HG03432 (cell line): ENCODE measurements around the gene DZANK1.
"Not testable (repeated sequence)": the region's sequence is repeated elsewhere in the genome, so short reads cannot be mapped to it uniquely, and the experiment has no call there.

Source experiments
- ATAC-seq: cut with Tn5 transposase; IDR thresholded peaks from one replicate; pipeline ENCODE4 v1.9.1; 2021; ENCODE audit warnings: mild to moderate bottlenecking, moderate library complexity; ENCODE audit not compliant: unreplicated experiment

Gene DZANK1

DNA sequence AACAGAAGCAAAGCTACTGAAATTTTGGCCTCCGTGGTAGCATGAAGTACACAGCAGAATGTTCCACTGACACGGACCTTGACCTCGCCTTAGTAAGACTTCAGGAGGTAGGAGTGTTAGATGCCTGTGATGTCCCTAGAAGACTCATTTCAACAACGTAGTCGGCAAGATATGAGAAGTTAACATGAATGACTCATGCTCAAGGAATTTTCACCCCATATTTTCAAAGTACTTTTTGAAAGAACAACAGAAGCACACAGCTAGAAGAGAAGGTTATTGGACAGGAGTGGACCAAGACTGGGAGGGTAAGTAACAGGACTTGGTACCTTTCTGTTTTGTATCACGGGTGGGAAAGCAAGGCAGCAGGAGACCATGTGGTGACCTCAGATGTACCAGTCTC lies 78.0 kb downstream of the DZANK1 start:
- no peak for ATAC-seq

DNA sequence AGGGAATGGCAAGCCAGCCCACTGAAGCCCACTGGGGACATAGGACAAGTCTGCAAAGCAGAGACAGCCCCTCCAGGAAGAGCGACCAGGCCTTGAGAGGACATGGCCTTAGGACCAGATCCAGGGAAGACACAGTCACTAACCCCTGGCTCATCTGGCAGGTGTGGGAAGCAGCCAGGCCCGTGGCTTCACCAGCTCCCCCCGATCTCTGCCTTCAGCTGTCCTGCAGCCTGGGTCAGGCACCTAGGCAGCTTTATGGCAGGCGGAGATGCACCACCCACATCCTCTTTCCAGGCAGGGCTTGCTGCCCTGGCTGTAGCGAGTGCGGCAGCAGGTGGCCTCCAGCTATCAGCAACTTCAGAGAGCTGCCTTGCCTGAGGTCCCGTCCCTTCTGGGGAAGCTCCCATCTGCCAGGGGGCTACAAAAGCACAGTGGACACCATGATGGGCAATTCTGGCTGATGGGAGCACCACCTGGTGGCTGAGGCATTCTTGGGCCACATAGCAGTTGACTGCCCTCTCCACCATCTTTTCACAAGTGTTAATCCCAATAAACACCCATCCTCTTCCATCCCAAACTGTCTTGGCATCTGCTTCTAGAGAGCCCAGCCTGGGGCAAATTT lies 85.8 kb downstream of the DZANK1 start:
- ATAC-seq = no peak

DNA sequence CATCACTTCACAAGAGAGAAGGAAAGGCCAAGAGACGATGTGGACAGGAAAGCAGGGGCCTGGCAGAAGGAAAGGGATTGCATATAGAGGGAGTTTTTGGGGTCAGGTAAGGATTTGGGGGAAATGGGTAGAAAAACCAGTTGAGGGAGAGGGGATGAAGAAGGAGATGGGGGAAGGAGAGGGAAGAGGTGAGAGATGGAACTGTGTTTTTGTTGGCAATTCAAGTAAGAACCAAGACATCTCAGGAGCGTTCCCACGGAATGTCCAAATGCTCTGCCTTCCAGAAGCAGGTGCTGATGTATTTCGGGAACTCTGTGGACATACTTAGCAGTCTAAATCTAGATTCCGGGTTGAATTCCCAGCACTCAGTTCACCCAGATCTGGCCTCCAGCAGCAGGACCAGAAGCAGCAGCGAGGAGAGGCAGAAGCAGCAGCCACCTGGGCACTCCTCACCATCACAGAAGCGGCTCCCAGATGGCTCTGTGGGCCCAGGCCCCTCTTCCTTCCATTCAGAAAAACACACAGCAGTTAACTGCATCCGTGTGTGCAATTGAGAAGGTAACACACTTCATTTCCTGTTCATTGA lies 88.8 kb downstream of the DZANK1 start:
- ATAC-seq = no peak

DNA sequence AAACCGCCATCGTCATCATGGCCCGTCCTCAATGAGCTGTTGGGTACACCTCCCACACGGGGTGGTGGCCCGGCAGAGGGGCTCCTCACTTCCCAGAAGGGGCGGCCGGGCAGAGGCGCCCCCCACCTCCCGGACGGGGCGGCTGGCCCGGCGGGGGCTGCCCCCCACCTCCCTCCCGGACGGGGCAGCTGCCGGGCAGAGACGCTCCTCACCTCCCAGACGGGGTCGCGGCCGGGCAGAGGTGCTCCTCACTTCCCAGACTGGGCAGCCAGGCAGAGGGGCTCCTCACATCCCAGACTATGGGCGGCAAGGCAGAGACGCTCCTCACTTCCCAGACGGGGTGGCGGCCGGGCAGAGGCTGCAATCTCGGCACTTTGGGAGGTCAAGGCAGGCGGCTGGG lies 91.3 kb downstream of the DZANK1 start:
- not testable (repeated sequence) for ATAC-seq

DNA sequence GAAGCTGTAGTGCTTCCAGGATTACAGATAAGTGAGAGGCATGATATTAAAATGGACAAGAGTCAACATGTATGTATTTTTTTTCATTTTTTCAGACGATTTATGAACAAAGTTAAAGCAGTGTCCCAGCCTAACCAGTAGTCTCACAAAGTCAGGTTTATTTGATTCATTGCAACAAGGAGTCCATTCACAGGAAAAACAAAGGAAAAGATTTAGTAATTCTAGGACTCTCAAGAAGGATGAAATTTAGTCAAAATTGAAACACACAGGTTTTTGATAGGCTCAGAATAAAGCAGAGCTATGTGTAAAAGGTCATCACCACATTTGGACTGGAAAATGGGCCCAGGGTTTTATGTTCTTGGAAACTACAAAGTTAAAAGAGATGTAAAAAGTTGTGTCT lies 94.5 kb downstream of the DZANK1 start:
- ATAC-seq = no peak

DNA sequence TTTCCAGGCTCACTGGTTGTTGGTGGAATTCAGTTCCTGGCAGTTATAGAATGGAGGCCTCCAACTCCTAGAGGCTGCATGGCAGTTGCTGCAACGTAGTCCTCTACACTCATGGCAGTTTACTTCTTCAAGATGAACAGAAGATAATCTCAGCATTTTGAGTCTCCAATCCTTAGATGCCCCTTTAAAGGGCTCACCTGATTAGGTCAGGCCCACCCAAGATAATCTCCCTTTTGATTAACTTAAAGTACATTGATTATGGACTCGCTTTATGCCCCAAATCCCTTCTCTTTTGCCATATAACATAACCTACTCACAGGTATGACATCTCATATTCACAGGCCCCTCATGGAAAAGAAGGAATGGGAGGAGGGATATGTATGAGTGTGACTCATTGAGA lies 102.1 kb downstream of the DZANK1 start:
- no peak for ATAC-seq

DNA sequence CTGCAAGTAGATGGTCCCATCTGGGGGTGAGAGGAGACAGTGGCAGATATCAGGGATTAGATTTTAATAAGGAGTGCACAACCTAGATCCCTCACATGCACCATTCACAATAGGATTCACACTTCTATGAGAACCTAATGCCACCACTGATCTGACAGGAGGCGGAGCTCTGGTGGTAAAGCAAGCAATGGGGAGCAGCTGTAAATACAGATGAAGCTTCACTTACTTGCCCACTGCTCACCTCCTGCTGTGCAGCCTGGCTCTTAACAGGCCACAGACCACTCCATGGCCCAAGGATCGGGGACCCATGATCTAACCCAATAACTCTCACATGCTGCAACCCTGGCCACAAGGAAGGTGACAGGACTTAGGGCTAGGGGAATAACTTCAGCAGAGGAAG lies 103.1 kb downstream of the DZANK1 start:
- no peak for ATAC-seq

DNA sequence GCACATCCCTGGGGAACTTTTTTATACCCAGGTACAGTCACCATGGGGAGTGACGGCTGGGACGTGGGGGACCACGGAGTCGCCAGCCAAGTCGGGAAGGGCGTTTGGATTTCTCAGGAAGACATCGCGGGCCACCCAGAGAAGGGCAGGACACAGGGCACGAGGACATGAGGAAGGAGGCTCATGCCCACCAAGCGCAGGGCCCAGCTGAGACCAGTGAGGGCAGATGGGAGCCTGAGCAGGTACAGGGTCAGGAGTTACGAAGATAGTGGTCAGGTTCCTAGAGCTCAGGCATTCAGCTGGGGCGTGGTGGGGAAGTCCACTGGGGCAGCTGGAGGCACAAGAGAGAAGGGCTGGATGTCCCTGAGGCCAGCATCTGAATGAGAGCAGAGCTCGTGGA lies 103.9 kb downstream of the DZANK1 start:
- ATAC-seq = no peak

DNA sequence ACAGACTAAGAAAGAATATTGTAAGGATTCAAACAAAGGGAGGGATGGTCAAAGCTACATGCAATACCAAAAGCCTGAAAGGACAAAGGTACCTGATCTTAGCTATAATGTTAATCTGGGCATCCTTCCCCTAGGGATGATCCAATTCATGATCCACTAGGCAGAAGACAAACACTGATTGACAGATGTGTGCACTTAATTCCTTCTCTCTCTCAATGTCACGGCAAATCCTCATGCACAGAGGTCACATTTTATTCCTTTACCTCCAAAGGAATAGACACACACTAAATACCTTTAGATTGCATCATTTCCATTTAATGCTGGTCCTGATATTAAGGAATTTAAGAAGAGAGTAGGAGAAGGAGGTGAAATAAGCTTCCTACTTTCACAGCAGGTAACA lies 105.2 kb downstream of the DZANK1 start:
- ATAC-seq = no peak

DNA sequence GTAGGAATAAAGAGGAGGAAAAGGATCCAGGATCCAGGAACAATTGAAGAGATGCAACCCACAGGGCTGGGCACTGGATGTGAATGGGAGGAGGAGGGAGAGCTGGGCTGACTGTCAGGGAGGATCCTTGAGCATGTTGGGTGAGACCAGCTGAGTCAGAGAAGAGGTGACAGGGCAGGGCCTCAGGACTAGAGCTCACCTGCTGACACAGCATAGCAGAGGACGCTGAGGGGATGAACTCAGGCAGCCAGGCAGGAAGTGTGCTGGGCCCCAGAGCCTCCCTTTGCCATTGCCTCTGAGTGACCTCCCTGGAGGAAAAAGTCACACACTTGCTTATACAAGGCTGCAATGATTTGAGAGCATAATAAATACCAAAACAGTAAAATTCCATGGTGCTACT lies 106.2 kb downstream of the DZANK1 start:
- ATAC-seq = no peak

DNA sequence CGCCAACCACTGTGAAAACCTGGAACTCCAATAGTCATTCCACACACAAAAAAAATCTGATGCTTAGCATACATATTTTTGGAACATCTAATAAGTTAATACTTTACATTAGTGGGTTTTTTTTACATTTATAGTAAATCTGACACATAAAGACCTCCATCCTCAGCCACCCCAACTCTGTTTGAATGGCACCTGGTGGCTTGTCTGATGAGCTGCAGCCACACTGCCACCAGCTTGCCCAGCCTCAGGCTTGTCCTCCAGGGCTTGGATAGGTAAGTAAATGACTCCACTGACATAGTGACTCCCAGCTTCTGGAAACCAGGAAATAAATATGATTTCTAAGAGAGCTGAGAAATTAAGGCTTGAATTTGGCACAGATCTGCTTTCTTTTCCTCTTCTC lies 107.0 kb downstream of the DZANK1 start:
- ATAC-seq = no peak

DNA sequence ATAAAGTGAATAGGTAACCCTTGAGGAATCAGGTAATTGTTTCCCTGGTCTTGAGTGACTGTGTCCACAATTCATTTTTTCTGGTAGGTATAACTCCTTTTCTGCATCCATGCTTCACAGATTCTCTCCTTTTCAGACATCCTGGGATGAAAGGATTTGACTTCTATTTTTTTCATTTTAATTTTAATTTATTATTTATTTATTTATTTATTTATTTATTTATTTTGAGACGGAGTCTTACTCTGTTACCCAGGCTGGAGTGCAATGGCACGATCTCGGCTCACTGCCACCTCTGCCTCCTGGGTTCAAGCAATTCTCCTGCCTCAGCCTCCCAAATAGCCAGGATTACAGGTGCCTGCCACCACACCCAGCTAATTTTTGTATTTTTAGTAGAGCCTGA lies 117.1 kb downstream of the DZANK1 start:
- not testable (repeated sequence) for ATAC-seq
